H9 (cell line): ENCODE measurements around the gene PCDHGA8. TPM values are rescaled to one million over a fixed set of nuclear protein-coding genes. Genes with fewer than 3 reads are reported as not detected.

ENCODE experiments used
- DNase-seq: peaks from one replicate; pipeline ENCODE4 v3.0.0-alpha.2; 2017
- H2AFZ ChIP-seq: one replicate; pipeline ENCODE4 v1.6.1; 2013; ENCODE audit warnings: mild to moderate bottlenecking, low read length, control low read depth, moderate library complexity
- H2AK5ac ChIP-seq: 2 replicates; pipeline ENCODE4 v1.6.1; 2013; ENCODE audit warnings: low read length, control low read depth, mixed read lengths; ENCODE audit not compliant: insufficient read length
- H2BK120ac ChIP-seq: one replicate; pipeline ENCODE4 v1.6.1; 2013; ENCODE audit warnings: low read depth, mild to moderate bottlenecking, low read length, control low read depth, inconsistent platforms; ENCODE audit not compliant: poor library complexity, severe bottlenecking
- H2BK12ac ChIP-seq: 2 replicates; pipeline ENCODE4 v1.6.1; 2013; ENCODE audit warnings: low read length, control low read depth, mixed read lengths, low read depth; ENCODE audit not compliant: insufficient read length
- H2BK15ac ChIP-seq: 2 replicates; pipeline ENCODE4 v1.6.1; 2013; ENCODE audit warnings: low read depth, low read length, control low read depth
- H2BK20ac ChIP-seq: one replicate; pipeline ENCODE4 v1.6.1; 2013; ENCODE audit warnings: low read depth, mild to moderate bottlenecking, low read length, control low read depth, inconsistent platforms; ENCODE audit not compliant: poor library complexity, severe bottlenecking
- H2BK5ac ChIP-seq: 2 replicates; pipeline ENCODE4 v1.6.1; 2013; ENCODE audit warnings: low read length, control low read depth, mixed read lengths; ENCODE audit not compliant: insufficient read length
- H3K14ac ChIP-seq: 2 replicates; pipeline ENCODE4 v1.6.1; 2013; ENCODE audit warnings: low read length, control low read depth; ENCODE audit not compliant: insufficient read depth
- H3K18ac ChIP-seq: 2 replicates; pipeline ENCODE4 v1.6.1; 2013; ENCODE audit warnings: low read depth, mild to moderate bottlenecking, mixed read lengths, low read length, control low read depth; ENCODE audit not compliant: insufficient read length
- H3K23ac ChIP-seq: 2 replicates; pipeline ENCODE4 v1.6.1; 2013; ENCODE audit warnings: low read length, control low read depth, mixed read lengths, low read depth; ENCODE audit not compliant: insufficient read length
- H3K23me2 ChIP-seq: 2 replicates; pipeline ENCODE4 v1.6.1; 2013; ENCODE audit warnings: low read depth, mild to moderate bottlenecking, mixed read lengths, low read length, control low read depth; ENCODE audit not compliant: insufficient read length, poor library complexity, severe bottlenecking
- H3K27ac ChIP-seq: 2 replicates; pipeline ENCODE4 v1.5.1; 2013; ENCODE audit warnings: low read length, control low read depth, mixed read lengths, low read depth; ENCODE audit not compliant: insufficient read length
- H3K27me3 ChIP-seq: 2 replicates; pipeline ENCODE4 v1.6.1; 2013; ENCODE audit warnings: low read length, control low read depth, inconsistent platforms; ENCODE audit not compliant: insufficient read depth
- H3K4ac ChIP-seq: 2 replicates; pipeline ENCODE4 v1.6.1; 2013; ENCODE audit warnings: low read depth, mild to moderate bottlenecking, control low read depth, inconsistent platforms, low read length, moderate library complexity
- H3K4me1 ChIP-seq: 2 replicates; pipeline ENCODE4 v1.6.1; 2013; ENCODE audit warnings: low read length, control low read depth, inconsistent platforms; ENCODE audit not compliant: insufficient read depth
- H3K4me2 ChIP-seq: 2 replicates; pipeline ENCODE4 v1.6.1; 2013; ENCODE audit warnings: low read length, control low read depth, mixed read lengths; ENCODE audit not compliant: insufficient read length, insufficient read depth
- H3K56ac ChIP-seq: 2 replicates; pipeline ENCODE4 v1.6.1; 2013; ENCODE audit warnings: low read depth, mild to moderate bottlenecking, mixed read lengths, low read length, control low read depth; ENCODE audit not compliant: insufficient read length
- H3K79me1 ChIP-seq: 2 replicates; pipeline ENCODE4 v1.6.1; 2013; ENCODE audit warnings: low read depth, mild to moderate bottlenecking, moderate library complexity, low read length, control low read depth, inconsistent platforms; ENCODE audit not compliant: insufficient read depth, poor library complexity, severe bottlenecking
- H3K79me2 ChIP-seq: 2 replicates; pipeline ENCODE4 v1.6.1; 2013; ENCODE audit warnings: low read length, control low read depth, inconsistent platforms; ENCODE audit not compliant: insufficient read depth
- H3K9ac ChIP-seq: 2 replicates; pipeline ENCODE4 v1.6.1; 2013; ENCODE audit warnings: low read length, control low read depth, mixed read lengths; ENCODE audit not compliant: insufficient read length; ENCODE audit errors: extremely low read depth
- H3K9me3 ChIP-seq: one replicate; pipeline ENCODE4 v1.6.1; 2013; ENCODE audit warnings: low read depth, low read length, inconsistent platforms; ENCODE audit not compliant: control insufficient read depth
- H3T11ph ChIP-seq: one replicate; pipeline ENCODE4 v1.6.1; 2013; ENCODE audit warnings: mild to moderate bottlenecking, low read length, control low read depth, inconsistent platforms
- H4K20me1 ChIP-seq: one replicate; pipeline ENCODE4 v1.6.1; 2013; ENCODE audit not compliant: control insufficient read depth, insufficient read length, insufficient read depth
- H4K5ac ChIP-seq: 2 replicates; pipeline ENCODE4 v1.6.1; 2013; ENCODE audit warnings: low read depth, mild to moderate bottlenecking, mixed read lengths, low read length, control low read depth; ENCODE audit not compliant: insufficient read length
- H4K8ac ChIP-seq: replicated peaks from 2 replicates; pipeline ENCODE4 v1.6.1; 2013; ENCODE audit warnings: low read length, control low read depth, mixed read lengths, low read depth; ENCODE audit not compliant: insufficient read length
- H4K91ac ChIP-seq: 2 replicates; pipeline ENCODE4 v1.6.1; 2013; ENCODE audit warnings: low read depth, mild to moderate bottlenecking, moderate library complexity, mixed read lengths, low read length, control low read depth; ENCODE audit not compliant: insufficient read length
- H3K27ac Mint-ChIP-seq, 3 experiments: 2 replicates in 2 of 3; 3 replicates in 1 of 3; pipeline ENCODE4 v1.8.0; 2020 to 2021; ENCODE audit warnings: mixed read lengths in 3 of 3, mild to moderate bottlenecking in 1 of 3, moderate library complexity in 1 of 3
- H3K27me3 Mint-ChIP-seq: 2 replicates; pipeline ENCODE4 v1.8.0; 2021; ENCODE audit warnings: low read depth, mild to moderate bottlenecking, moderate library complexity, mixed read lengths
- H3K36me3 Mint-ChIP-seq, 3 experiments: 2 replicates in 2 of 3; 3 replicates in 1 of 3; pipeline ENCODE4 v1.8.0; 2020 to 2021; ENCODE audit warnings: low read depth in 3 of 3, mixed read lengths in 3 of 3; ENCODE audit not compliant: insufficient read depth in 1 of 3
- H3K4me1 Mint-ChIP-seq, 2 experiments: 2 replicates each; pipeline ENCODE4 v1.8.0; 2020; ENCODE audit warnings: mixed read lengths in 2 of 2
- H3K4me3 Mint-ChIP-seq, 2 experiments: 2 replicates in 1 of 2; 3 replicates in 1 of 2; pipeline ENCODE4 v1.8.0; 2020 to 2021; ENCODE audit warnings: mild to moderate bottlenecking in 2 of 2, mixed read lengths in 2 of 2, moderate library complexity in 1 of 2
- H3K9me3 Mint-ChIP-seq, 2 experiments: 2 replicates in 1 of 2; 3 replicates in 1 of 2; pipeline ENCODE4 v1.8.0; 2020; ENCODE audit warnings: mild to moderate bottlenecking in 2 of 2, mixed read lengths in 2 of 2, moderate library complexity in 1 of 2
- WGBS: extraction: QIAGEN DNeasy Blood & Tissue Kit; methylation state at CpG from one replicate; pipeline ENCODE4 v1.1.7; 2013; ENCODE audit warnings: missing lambda C conversion rate, low lambda C conversion rate, mixed read lengths; ENCODE audit not compliant: insufficient read length; ENCODE audit errors: extremely low coverage; 5-methylcytosine and 5-hydroxymethylcytosine counted together
- total RNA-seq: library from RNA; stranded (reverse); gene quantifications from 2 replicates; pipeline ENCODE4 v1.2.1, GENCODE V29; 2021
- TF ChIP-seq, protein P1 (sequence below): fragments of 200-600 bp; sonication (generic); conservative IDR thresholded peaks from 3 replicates; pipeline ENCODE4 v1.8.0; 2021; ENCODE audit warnings: antibody characterized with exemption, mild to moderate bottlenecking

PCDHGA8 gene
- total RNA-seq, 1 experiment from 2014 or later: 0.90 TPM

DNA sequence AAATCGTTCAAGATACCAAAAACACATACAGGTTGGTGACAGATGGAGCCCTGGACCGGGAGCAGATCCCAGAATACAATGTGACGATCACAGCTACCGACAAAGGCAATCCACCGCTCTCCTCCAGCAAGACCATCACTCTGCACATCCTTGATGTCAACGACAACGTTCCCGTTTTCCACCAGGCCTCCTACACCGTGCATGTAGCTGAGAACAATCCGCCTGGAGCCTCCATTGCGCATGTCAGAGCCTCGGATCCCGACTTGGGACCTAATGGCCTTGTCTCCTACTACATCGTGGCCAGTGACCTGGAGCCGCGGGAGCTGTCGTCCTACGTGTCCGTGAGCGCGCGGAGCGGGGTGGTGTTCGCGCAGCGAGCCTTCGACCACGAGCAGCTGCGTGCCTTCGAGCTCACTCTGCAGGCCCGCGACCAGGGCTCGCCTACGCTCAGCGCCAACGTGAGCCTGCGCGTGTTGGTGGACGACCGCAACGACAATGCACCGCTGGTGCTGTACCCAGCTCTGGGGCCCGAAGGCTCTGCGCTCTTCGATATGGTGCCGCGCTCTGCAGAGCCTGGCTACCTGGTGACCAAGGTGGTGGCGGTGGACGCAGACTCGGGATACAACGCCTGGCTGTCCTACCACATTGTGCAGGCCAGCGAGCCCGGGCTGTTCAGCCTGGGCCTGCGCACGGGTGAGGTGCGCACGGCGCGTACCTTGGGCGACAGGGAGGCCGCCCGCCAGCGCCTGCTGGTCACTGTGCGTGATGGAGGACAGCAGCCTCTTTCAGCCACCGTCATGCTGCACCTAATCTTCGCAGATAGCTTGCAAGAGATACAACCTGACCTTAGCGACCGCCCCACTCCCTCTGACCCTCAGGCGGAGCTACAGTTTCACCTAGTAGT is 20.6 kb upstream of the PCDHGA8 start:
- Histone ChIP-seq H3K4me2 (no peak overlapping the region), H2BK15ac (no peak overlapping the region), H4K91ac (no peak overlapping the region), H3K27ac (no peak overlapping the region), H3K14ac (no peak overlapping the region), H3K9me3 (peaks cover 34% of the 10 kb centered on the region), H2AK5ac (no peak overlapping the region), H3K9ac (no peak overlapping the region), H4K5ac (no peak overlapping the region), H3K79me1 (no peaks in the 10 kb centered on the region), H3K27me3 (no peaks in the 10 kb centered on the region), H4K8ac (no peak overlapping the region), H2BK5ac (no peak overlapping the region), H2BK120ac (no peak overlapping the region), H3T11ph (no peak overlapping the region), H3K23ac (no peak overlapping the region), H2BK20ac (no peak overlapping the region), H3K18ac (no peak overlapping the region), H2BK12ac (no peak overlapping the region), H2AFZ (no peak overlapping the region), H3K23me2 (no peaks in the 10 kb centered on the region), H3K4ac (no peak overlapping the region), H3K79me2 (no peaks in the 10 kb centered on the region), H4K20me1 (no peaks in the 10 kb centered on the region), H3K4me1 (no peaks in the 10 kb centered on the region), H3K56ac (no peak overlapping the region)
- no peak overlapping the region for H3K4me3 Mint-ChIP-seq
- no peaks in the 10 kb centered on the region for H3K4me1 Mint-ChIP-seq
- H3K27me3 Mint-ChIP-seq: peaks cover 9% of the 10 kb centered on the region
- peaks cover 59 to 61% of the 10 kb centered on the region in 2 experiments for H3K9me3 Mint-ChIP-seq
- no CpG with 5 or more reads among the region's 69 CpGs for WGBS
- no peak for DNase-seq
- no peak overlapping the region for H3K27ac Mint-ChIP-seq
- H3K36me3 Mint-ChIP-seq: peaks cover 36 to 48% (median 46%) of the 10 kb centered on the region in 3 experiments
- TF ChIP-seq, protein P1, sequence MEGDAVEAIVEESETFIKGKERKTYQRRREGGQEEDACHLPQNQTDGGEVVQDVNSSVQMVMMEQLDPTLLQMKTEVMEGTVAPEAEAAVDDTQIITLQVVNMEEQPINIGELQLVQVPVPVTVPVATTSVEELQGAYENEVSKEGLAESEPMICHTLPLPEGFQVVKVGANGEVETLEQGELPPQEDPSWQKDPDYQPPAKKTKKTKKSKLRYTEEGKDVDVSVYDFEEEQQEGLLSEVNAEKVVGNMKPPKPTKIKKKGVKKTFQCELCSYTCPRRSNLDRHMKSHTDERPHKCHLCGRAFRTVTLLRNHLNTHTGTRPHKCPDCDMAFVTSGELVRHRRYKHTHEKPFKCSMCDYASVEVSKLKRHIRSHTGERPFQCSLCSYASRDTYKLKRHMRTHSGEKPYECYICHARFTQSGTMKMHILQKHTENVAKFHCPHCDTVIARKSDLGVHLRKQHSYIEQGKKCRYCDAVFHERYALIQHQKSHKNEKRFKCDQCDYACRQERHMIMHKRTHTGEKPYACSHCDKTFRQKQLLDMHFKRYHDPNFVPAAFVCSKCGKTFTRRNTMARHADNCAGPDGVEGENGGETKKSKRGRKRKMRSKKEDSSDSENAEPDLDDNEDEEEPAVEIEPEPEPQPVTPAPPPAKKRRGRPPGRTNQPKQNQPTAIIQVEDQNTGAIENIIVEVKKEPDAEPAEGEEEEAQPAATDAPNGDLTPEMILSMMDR: no peak
